SJCRH30 (cell line): Measurements from ENCODE around the gene SATB2. TPM values are rescaled to one million over a fixed set of nuclear protein-coding genes. Genes with fewer than 3 reads are reported as not detected.

ENCODE experiments used
- DNase-seq, 2 experiments: peaks; one replicate each; pipeline ENCODE4 v3.0.0-alpha.2; 2015 to 2020
- H3K27ac ChIP-seq: fragments of 250-450 bp; sonication (Bioruptor Pico); 2 replicates; pipeline ENCODE4 v1.5.1; 2020; ENCODE audit warnings: mild to moderate bottlenecking, moderate library complexity
- H3K27me3 ChIP-seq: fragments of 250-450 bp; sonication (Bioruptor Pico); 2 replicates; pipeline ENCODE4 v1.5.1; 2020; ENCODE audit warnings: mild to moderate bottlenecking, moderate library complexity
- H3K36me3 ChIP-seq: fragments of 250-450 bp; sonication (Bioruptor Pico); 2 replicates; pipeline ENCODE4 v1.5.1; 2020; ENCODE audit warnings: mild to moderate bottlenecking, moderate library complexity
- H3K4me1 ChIP-seq: fragments of 250-450 bp; sonication (Bioruptor Pico); 2 replicates; pipeline ENCODE4 v1.5.1; 2020; ENCODE audit warnings: mild to moderate bottlenecking, moderate library complexity
- H3K4me3 ChIP-seq: fragments of 250-450 bp; sonication (Bioruptor Pico); 2 replicates; pipeline ENCODE4 v1.5.1; 2020; ENCODE audit warnings: mild to moderate bottlenecking, moderate library complexity
- H3K9me3 ChIP-seq: fragments of 250-450 bp; sonication (Bioruptor Pico); replicated peaks from 2 replicates; pipeline ENCODE4 v1.5.1; 2020; ENCODE audit warnings: mild to moderate bottlenecking, moderate library complexity
- total RNA-seq: library from RNA; depleted of rRNA; stranded (reverse); fragments of >200 nt; shearing (Covaris generic); gene quantifications from 2 replicates; pipeline ENCODE4 v1.2.3, GENCODE V29; 2014

SATB2 gene
- total RNA-seq, 1 experiment from 2014 or later: 14.8 TPM

GRCh38 chr2:199370150-199370780 lies 87.5 kb downstream of the SATB2 start:
- H3K27ac ChIP-seq: no peak overlapping the region
- no peaks in the 10 kb centered on the region for H3K4me1 ChIP-seq
- H3K9me3 ChIP-seq: no peaks in the 10 kb centered on the region
- H3K27me3 ChIP-seq: no peaks in the 10 kb centered on the region
- no peak overlapping the region for H3K4me3 ChIP-seq
- peaks cover 9% of the 10 kb centered on the region; the same call in 1 of the 2 replicates for H3K36me3 ChIP-seq
- DNase-seq: no peak

DNA sequence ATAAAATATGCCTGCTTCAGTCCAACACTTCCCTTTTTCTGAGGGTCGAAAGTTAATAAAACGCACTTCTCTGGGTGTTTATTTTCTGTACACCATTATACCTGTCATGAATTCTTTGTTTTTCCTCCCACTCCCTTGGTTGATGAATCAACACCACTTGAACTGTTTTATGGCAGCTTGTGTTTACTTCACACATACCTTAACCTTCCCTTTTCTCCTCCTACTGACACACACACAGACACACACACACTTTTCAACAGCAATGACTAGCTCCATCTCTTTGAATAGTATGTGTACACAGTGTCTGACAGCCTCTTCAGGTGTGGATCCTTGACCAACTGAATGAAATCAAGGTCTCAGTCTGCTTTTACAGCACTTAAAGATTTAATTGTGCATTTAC lies 91.3 kb downstream of the SATB2 start:
- no peak overlapping the region for H3K27ac ChIP-seq

DNA sequence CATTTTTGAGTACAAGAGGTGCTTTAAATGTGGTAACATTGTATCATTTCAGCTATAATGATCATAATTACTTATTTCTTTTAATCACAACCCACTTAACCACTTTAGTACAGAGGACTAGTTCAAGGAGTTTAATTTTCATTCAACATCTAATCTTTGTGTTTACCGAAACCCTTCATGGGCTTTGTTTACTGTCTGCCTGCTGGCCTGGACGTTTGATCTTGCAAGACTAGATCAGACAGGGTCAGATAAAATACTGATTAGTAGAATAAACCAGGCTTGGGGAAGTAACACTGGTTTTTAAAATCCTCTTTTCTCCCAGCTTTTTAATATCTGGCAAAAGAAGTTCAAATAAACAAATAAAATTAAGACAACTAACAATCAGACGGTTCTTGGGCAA lies 93.6 kb downstream of the SATB2 start:
- H3K27ac ChIP-seq: no peak overlapping the region
- no peaks in the 10 kb centered on the region for H3K4me1 ChIP-seq
- no peak overlapping the region for H3K4me3 ChIP-seq
- H3K9me3 ChIP-seq: no peaks in the 10 kb centered on the region
- DNase-seq: no peak
- peaks cover 9% of the 10 kb centered on the region; the same call in 1 of the 2 replicates for H3K36me3 ChIP-seq
- H3K27me3 ChIP-seq: no peaks in the 10 kb centered on the region

More for the DNA sequence above, 91.3 kb downstream of the SATB2 start:
- no peak for DNase-seq
- Histone ChIP-seq H3K27me3 (no peaks in the 10 kb centered on the region), H3K9me3 (no peaks in the 10 kb centered on the region), H3K36me3 (peaks cover 9% of the 10 kb centered on the region; the same call in 1 of the 2 replicates), H3K4me3 (no peak overlapping the region), H3K4me1 (no peaks in the 10 kb centered on the region)

GRCh38 chr2:199356412-199356811 lies 101.3 kb downstream of the SATB2 start:
- H3K4me1 ChIP-seq: no peaks in the 10 kb centered on the region
- no peak overlapping the region for H3K27ac ChIP-seq
- no peak for DNase-seq
- no peak overlapping the region for H3K4me3 ChIP-seq
- H3K9me3 ChIP-seq: no peaks in the 10 kb centered on the region
- H3K36me3 ChIP-seq: no peaks in the 10 kb centered on the region; the same call in 1 of the 2 replicates
- no peaks in the 10 kb centered on the region for H3K27me3 ChIP-seq

GRCh38 chr2:199348871-199349270 lies 108.9 kb downstream of the SATB2 start:
- DNase-seq: peak in 1 of 2 experiments; percentile 38
- H3K4me3 ChIP-seq: no peak overlapping the region
- no peaks in the 10 kb centered on the region for H3K27me3 ChIP-seq
- peaks cover 20% of the 10 kb centered on the region for H3K4me1 ChIP-seq
- peak overlapping the region; percentile 44 for H3K27ac ChIP-seq
- H3K36me3 ChIP-seq: peaks cover 15% of the 10 kb centered on the region
- H3K9me3 ChIP-seq: no peaks in the 10 kb centered on the region

DNA sequence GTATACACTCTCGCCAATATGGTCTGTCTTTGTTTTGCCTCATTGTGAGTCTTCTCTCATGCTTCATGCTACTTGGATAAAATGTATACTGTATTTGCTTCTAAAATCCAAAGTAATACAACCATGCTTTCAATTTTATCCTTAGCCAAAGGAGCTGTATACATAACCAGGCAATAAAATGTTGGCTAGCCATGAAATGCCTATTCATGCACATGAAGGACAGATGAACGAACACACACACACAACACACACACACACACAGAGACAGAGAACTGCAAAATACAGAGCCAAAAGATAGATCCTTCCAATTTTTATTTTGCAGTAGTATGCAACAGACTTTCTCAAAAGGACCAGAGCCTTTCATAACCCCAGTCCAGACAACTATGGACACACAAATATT lies 113.7 kb downstream of the SATB2 start:
- Histone ChIP-seq H3K36me3 (peaks cover 15% of the 10 kb centered on the region), H3K27me3 (no peaks in the 10 kb centered on the region), H3K27ac (no peak overlapping the region), H3K9me3 (no peaks in the 10 kb centered on the region), H3K4me1 (peaks cover 3% of the 10 kb centered on the region), H3K4me3 (no peak overlapping the region)
- no peak for DNase-seq

DNA sequence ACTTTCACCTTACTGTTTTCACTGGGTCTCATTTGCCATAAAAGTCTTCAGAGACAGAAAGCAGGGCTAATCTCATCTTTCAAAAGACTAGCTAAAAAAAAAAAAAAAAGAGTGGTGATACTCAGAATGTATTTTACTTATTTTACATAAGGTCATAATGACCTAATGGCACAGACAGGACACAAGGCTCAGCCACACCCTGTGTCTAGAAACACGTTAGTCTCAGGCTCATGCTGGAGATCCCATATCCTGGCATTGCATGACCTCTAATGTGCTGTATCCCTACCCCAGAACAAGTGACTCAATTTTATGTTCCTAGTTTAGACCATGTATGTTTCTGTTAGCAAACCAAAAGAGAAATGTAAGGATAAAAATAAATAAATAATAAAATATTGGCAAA lies 115.4 kb downstream of the SATB2 start:
- peaks cover 5% of the 10 kb centered on the region; the same call in 1 of the 2 replicates for H3K36me3 ChIP-seq
- H3K9me3 ChIP-seq: no peaks in the 10 kb centered on the region
- H3K4me1 ChIP-seq: no peaks in the 10 kb centered on the region
- no peak overlapping the region for H3K27ac ChIP-seq
- H3K4me3 ChIP-seq: no peak overlapping the region
- no peak for DNase-seq
- no peaks in the 10 kb centered on the region for H3K27me3 ChIP-seq

DNA sequence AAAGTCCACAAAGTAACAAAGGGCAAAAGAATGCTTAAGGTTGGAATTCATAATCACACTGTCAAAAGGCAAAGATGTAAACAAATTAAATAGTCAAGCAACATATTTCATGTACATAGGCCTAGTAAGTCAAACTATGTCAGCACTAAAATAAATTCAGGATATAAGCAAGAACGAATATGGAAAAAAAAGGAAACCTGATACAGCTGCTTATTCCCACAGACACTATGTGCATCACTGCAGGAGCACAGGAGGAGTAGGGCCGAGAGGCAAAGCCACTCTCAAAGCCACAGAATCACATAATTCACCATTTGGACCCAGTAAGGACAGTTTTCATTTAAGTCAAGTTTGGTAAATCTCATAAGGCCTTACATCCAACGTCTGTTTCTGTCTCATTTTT lies 116.6 kb downstream of the SATB2 start:
- H3K9me3 ChIP-seq: no peaks in the 10 kb centered on the region
- H3K36me3 ChIP-seq: no peaks in the 10 kb centered on the region
- H3K4me3 ChIP-seq: no peak overlapping the region
- H3K27me3 ChIP-seq: no peaks in the 10 kb centered on the region
- peaks cover 9% of the 10 kb centered on the region for H3K4me1 ChIP-seq
- no peak for DNase-seq
- no peak overlapping the region for H3K27ac ChIP-seq

DNA sequence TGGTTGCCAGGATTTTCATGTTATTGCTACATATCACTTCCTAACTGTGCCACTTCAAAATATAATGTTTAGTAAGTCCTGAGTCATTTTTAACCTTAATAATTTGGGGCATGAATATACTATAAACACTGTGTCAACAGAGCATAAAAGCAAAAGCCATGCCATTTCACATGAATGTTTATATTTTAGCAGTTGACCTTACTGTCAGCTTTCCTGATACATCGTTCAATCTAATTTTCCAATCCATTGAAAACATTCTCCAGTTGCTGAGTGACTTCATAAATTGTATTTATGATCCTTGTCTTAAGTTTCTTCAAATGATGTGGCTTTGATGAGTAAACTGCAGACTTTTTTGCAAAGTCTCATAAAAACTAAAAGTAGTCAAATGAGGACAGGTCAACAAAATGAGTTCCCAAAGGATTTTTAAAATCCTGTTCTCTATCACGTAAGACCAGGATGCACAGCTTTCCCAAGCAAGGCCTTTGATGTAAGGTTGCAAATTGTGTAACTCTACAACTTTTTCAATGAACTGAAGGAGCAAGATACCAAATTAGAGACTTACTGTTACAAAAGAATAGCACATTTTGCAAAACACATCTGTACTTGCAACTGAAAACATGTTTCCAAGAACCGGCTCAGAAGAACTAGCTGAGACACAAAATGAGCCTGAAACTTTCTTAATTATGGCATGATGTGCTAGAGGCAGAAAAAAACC lies 117.7 kb downstream of the SATB2 start:
- no peak for DNase-seq
- Histone ChIP-seq H3K4me3 (no peak overlapping the region), H3K4me1 (peaks cover 12% of the 10 kb centered on the region), H3K27ac (no peak overlapping the region), H3K36me3 (no peaks in the 10 kb centered on the region), H3K9me3 (no peaks in the 10 kb centered on the region), H3K27me3 (no peaks in the 10 kb centered on the region)

GRCh38 chr2:199336546-199336945 lies 121.2 kb downstream of the SATB2 start:
- Histone ChIP-seq H3K36me3 (no peaks in the 10 kb centered on the region), H3K27me3 (no peaks in the 10 kb centered on the region), H3K4me3 (no peak overlapping the region), H3K4me1 (peaks cover 12% of the 10 kb centered on the region), H3K9me3 (no peaks in the 10 kb centered on the region), H3K27ac (no peak overlapping the region)
- DNase-seq: peak in 1 of 2 experiments; percentile 45

- Histone ChIP-seq H3K9me3 (no peaks in the 10 kb centered on the region), H3K27ac (no peak overlapping the region), H3K36me3 (no peaks in the 10 kb centered on the region), H3K4me1 (peaks cover 12% of the 10 kb centered on the region), H3K4me3 (no peak overlapping the region), H3K27me3 (no peaks in the 10 kb centered on the region)
- no peak for DNase-seq
Observed at GRCh38 chr2:199335502-199335901, 122.2 kb downstream of the SATB2 start.

DNA sequence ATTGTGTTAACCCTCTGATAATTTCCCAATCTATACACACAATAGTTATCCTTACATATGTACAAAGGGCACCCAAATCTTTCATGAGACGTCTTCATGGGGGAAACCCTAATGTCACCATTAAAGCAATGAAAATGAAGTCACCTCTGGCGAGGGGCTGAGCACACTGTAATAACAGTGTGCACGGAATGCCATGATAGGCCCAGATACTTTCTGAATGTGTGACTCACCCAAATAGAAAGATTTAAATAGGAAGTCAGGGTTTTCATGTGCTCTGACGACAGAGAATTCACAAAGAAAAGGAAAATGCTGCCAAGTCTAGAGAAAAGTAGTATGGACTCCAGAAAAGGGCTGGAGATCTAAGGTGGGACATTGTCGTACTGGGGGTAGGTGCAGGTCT lies 128.3 kb downstream of the SATB2 start:
- H3K36me3 ChIP-seq: peaks cover 20% of the 10 kb centered on the region
- H3K27ac ChIP-seq: no peak overlapping the region
- no peaks in the 10 kb centered on the region for H3K9me3 ChIP-seq
- H3K4me3 ChIP-seq: no peak overlapping the region
- H3K27me3 ChIP-seq: no peaks in the 10 kb centered on the region
- no peaks in the 10 kb centered on the region for H3K4me1 ChIP-seq
- DNase-seq: no peak

- H3K27me3 ChIP-seq: no peaks in the 10 kb centered on the region
- no peak for DNase-seq
- peaks cover 22% of the 10 kb centered on the region for H3K36me3 ChIP-seq
- H3K9me3 ChIP-seq: no peaks in the 10 kb centered on the region
- H3K4me1 ChIP-seq: no peaks in the 10 kb centered on the region
- H3K4me3 ChIP-seq: no peak overlapping the region
- no peak overlapping the region for H3K27ac ChIP-seq
Observed at GRCh38 chr2:199329031-199329430, 128.7 kb downstream of the SATB2 start.

DNA sequence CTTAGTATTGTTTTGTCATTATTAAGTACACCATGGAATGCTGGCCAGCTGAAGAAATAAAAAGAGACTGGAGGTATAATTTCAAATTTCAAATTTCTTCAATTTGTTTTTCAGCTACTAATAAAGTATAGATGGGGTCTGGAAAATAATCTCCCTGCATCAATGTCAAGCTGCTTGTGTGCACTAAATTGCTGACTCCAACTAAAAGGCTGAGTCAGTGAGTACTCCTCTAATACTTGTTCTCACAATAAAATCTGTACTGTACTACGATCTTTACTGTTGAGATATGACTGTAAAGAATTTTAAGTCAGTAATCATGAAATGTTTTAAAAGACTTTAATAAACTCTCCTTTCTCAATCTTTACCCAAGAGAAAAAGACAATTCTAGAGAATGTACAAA lies 131.9 kb downstream of the SATB2 start:
- peaks cover 25% of the 10 kb centered on the region for H3K36me3 ChIP-seq
- no peaks in the 10 kb centered on the region for H3K27me3 ChIP-seq
- H3K4me3 ChIP-seq: no peak overlapping the region
- H3K4me1 ChIP-seq: no peaks in the 10 kb centered on the region
- no peaks in the 10 kb centered on the region for H3K9me3 ChIP-seq
- DNase-seq: no peak
- no peak overlapping the region for H3K27ac ChIP-seq

DNA sequence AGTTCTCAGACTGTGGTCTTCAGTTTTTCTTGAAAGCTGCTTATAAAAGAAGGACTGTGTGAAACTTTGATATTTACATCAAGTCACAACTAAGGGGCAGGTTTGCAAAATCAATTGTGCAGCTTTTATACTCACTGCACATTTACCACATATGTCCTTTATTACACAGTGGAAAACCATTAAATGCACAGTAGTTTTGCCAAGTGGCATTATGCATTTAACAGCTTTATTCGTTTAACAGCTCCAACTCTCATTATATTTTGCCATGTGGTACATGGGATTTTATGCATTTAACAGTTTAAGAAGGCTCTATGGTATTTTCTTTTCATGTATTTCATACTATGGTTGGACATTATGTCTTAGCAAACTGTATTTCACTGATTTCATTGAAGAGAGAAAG lies 135.6 kb downstream of the SATB2 start:
- Histone ChIP-seq H3K4me1 (no peaks in the 10 kb centered on the region), H3K36me3 (peaks cover 25% of the 10 kb centered on the region; the same call in 1 of the 2 replicates), H3K27ac (no peak overlapping the region), H3K4me3 (no peak overlapping the region), H3K27me3 (no peaks in the 10 kb centered on the region), H3K9me3 (no peaks in the 10 kb centered on the region)
- DNase-seq: no peak

DNA sequence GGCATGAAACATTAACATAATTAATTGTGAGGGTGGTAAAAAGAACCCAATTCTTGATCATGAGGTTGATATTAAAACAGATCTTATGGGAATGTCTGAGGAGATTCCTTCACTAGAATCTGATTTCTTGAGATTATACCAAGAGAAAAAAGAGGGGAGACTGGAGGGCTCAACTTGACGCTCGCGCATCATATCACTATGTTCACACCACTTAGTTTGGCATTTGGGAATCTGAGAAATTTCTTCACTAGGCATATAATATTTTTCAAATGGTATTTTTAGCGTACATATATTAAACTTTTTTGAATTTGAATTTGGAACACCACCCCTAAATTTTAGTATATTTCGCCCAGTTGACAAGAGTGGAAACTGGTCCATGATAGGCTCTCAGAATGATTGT lies 140.1 kb downstream of the SATB2 start:
- DNase-seq: no peak
- Histone ChIP-seq H3K4me3 (no peak overlapping the region), H3K9me3 (no peaks in the 10 kb centered on the region), H3K4me1 (no peaks in the 10 kb centered on the region), H3K27me3 (no peaks in the 10 kb centered on the region), H3K36me3 (peaks cover 14% of the 10 kb centered on the region), H3K27ac (no peak overlapping the region)
